ENCODE results near the gene EEA1. TPM values are rescaled to one million over a fixed set of nuclear protein-coding genes. Genes with fewer than 3 reads are reported as not detected.

EEA1 gene
- total RNA-seq, 1 experiment from 2014 or later = 68.9 TPM

DNA sequence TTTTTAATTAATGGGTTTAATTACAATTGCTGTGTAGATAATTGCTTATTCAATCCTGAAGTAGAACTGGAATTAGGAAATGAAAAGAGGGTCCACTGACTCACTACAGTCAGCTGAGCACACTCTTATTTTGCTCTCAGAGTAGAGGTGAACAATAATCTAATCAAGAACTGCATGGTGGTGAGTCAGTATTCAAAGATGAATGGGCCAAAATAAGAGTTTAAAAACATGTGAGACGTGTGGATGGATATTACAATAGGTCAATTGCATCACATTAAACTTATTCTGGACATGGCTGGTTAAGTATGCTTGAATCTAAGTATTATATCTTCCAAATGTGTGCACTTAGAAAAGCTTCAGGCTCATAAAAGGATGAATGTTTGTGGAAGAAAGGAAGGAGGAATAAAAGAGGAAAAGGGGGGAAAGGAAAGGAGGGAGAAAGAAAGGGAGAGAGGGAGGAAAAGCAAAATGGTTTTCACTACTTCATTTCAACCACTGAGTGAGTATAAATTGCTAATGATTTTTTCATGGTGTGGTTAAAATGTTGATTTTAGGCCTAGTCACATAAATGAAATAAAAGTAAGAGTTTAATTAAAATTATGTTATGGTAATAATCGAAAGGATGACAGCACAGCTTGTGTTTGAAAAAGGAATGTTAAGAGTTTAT lies 27.0 kb upstream of the EEA1 start:
- Mint-ChIP-seq H3K4me3 (ENCODE audit: unreplicated experiment) (no peak overlapping the region), H3K4me1 (ENCODE audit: low read depth, unreplicated experiment) (no peaks in the 10 kb centered on the region), H3K27me3 (ENCODE audit: insufficient read depth, unreplicated experiment) (no peaks in the 10 kb centered on the region), H3K27ac (ENCODE audit: unreplicated experiment) (no peak overlapping the region), H3K36me3 (ENCODE audit: insufficient read depth, unreplicated experiment) (peaks cover 11% of the 10 kb centered on the region), H3K9me3 (ENCODE audit: unreplicated experiment) (peaks cover 46% of the 10 kb centered on the region)
- H3K4me3 ChIP-seq (ENCODE audit: low read depth, low read length) = no peak overlapping the region
- ChIA-PET POLR2A (no interaction called here), CTCF (no interaction called here)
- intact Hi-C loops (cut with micrococcal nuclease; ENCODE audit: unreplicated experiment) = no loop called here
- TF ChIP-seq, protein P1, sequence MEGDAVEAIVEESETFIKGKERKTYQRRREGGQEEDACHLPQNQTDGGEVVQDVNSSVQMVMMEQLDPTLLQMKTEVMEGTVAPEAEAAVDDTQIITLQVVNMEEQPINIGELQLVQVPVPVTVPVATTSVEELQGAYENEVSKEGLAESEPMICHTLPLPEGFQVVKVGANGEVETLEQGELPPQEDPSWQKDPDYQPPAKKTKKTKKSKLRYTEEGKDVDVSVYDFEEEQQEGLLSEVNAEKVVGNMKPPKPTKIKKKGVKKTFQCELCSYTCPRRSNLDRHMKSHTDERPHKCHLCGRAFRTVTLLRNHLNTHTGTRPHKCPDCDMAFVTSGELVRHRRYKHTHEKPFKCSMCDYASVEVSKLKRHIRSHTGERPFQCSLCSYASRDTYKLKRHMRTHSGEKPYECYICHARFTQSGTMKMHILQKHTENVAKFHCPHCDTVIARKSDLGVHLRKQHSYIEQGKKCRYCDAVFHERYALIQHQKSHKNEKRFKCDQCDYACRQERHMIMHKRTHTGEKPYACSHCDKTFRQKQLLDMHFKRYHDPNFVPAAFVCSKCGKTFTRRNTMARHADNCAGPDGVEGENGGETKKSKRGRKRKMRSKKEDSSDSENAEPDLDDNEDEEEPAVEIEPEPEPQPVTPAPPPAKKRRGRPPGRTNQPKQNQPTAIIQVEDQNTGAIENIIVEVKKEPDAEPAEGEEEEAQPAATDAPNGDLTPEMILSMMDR (IDR thresholded peaks at IDR 0.05; ENCODE audit: insufficient read depth in 1 of 2, low read depth in 1 of 2, low read length in 1 of 2, severe bottlenecking in 1 of 2, unreplicated experiment in 1 of 2) = no peak
- no peaks in the 10 kb centered on the region; the same call in 1 of the 2 replicates for H3K36me3 ChIP-seq (ENCODE audit: control insufficient read depth, insufficient read depth, low read length)
- H3K27me3 ChIP-seq (replicated peaks; ENCODE audit: control insufficient read depth, insufficient read depth, low read length) = no peaks in the 10 kb centered on the region
- H3K4me1 ChIP-seq = no peaks in the 10 kb centered on the region
- DNase-seq = no peak
- BruUV-seq (replicated peaks) = no TSS peak
- H3K9me3 ChIP-seq = peaks cover 46% of the 10 kb centered on the region

DNA sequence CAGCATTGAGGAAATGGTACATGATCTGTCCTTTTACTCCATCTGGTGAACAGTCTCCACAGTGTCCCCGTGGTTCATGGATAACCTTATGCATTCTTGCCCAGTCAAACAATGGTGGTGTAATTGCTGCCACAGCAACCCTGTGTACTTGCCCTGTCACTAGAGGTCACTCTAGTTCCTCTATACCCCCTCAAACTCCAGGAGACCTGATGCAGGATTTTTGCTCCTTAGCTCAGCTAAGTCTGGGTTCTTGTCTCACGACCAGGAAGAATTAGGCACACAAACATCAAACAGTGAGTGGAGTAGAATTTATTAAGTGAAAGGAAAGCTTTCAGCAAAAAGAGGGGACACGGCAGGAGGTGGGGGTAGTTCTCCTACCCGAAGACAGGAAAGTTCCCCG lies 24.7 kb upstream of the EEA1 start:
- CTCF ChIA-PET = no interaction called here
- peaks cover 46% of the 10 kb centered on the region for H3K9me3 Mint-ChIP-seq (ENCODE audit: unreplicated experiment)

DNA sequence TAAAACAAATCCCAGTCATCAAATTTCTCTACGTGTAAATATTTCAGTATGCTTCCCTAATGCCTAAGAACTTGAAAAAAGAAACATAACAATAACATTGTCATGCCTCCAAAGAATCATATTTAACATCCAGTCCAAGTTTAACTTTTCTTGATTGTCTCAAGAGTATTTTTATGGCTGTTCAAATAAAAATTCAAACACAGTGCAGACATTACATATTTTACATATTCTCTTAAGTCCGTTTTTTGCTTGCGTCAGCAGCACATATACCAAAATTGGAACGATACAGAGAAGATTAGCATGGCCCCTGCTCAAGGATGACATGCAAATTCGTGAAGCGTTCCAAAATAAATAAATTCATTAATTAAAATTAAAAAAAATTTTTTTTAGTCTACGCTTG lies 23.3 kb upstream of the EEA1 start:
- no peaks in the 10 kb centered on the region for H3K27me3 ChIP-seq (replicated peaks; ENCODE audit: control insufficient read depth, insufficient read depth, low read length)
- H3K9me3 ChIP-seq = peaks cover 36% of the 10 kb centered on the region
- Mint-ChIP-seq H3K9me3 (ENCODE audit: unreplicated experiment) (peaks cover 42% of the 10 kb centered on the region), H3K36me3 (ENCODE audit: insufficient read depth, unreplicated experiment) (peaks cover 15% of the 10 kb centered on the region), H3K27ac (ENCODE audit: unreplicated experiment) (no peak overlapping the region), H3K4me3 (ENCODE audit: unreplicated experiment) (no peak overlapping the region), H3K4me1 (ENCODE audit: low read depth, unreplicated experiment) (no peaks in the 10 kb centered on the region), H3K27me3 (ENCODE audit: insufficient read depth, unreplicated experiment) (no peaks in the 10 kb centered on the region)
- TF ChIP-seq, protein P1 (IDR thresholded peaks at IDR 0.05; ENCODE audit: insufficient read depth in 1 of 2, low read depth in 1 of 2, low read length in 1 of 2, severe bottlenecking in 1 of 2, unreplicated experiment in 1 of 2) = no peak
- no peak overlapping the region for H3K4me3 ChIP-seq (ENCODE audit: low read depth, low read length)
- no peak for DNase-seq
- ChIA-PET CTCF (interaction anchor here (0.6 kb wide), 1 partner anchor 69 kb away, joined by 4 read pairs; no protein-coding TSS in a partner anchor), POLR2A (no interaction called here)
- H3K36me3 ChIP-seq (ENCODE audit: control insufficient read depth, insufficient read depth, low read length) = no peaks in the 10 kb centered on the region; the same call in 1 of the 2 replicates
- peaks cover 5% of the 10 kb centered on the region for H3K4me1 ChIP-seq
- BruUV-seq (replicated peaks) = no TSS peak
- intact Hi-C loops (cut with micrococcal nuclease; ENCODE audit: unreplicated experiment) = no loop called here

More for the DNA sequence above, 24.7 kb upstream of the EEA1 start:
- no peak for DNase-seq
- Histone ChIP-seq H3K27me3 (replicated peaks; ENCODE audit: control insufficient read depth, insufficient read depth, low read length) (no peaks in the 10 kb centered on the region), H3K9me3 (peaks cover 46% of the 10 kb centered on the region), H3K36me3 (ENCODE audit: control insufficient read depth, insufficient read depth, low read length) (no peaks in the 10 kb centered on the region; the same call in 1 of the 2 replicates), H3K4me1 (peaks cover 5% of the 10 kb centered on the region), H3K4me3 (ENCODE audit: low read depth, low read length) (no peak overlapping the region)
- Mint-ChIP-seq H3K27ac (ENCODE audit: unreplicated experiment) (no peak overlapping the region), H3K4me3 (ENCODE audit: unreplicated experiment) (no peak overlapping the region), H3K36me3 (ENCODE audit: insufficient read depth, unreplicated experiment) (peaks cover 19% of the 10 kb centered on the region), H3K27me3 (ENCODE audit: insufficient read depth, unreplicated experiment) (no peaks in the 10 kb centered on the region), H3K4me1 (ENCODE audit: low read depth, unreplicated experiment) (no peaks in the 10 kb centered on the region)
- BruUV-seq (replicated peaks) = no TSS peak
- TF ChIP-seq, protein P1 (IDR thresholded peaks at IDR 0.05; ENCODE audit: insufficient read depth in 1 of 2, low read depth in 1 of 2, low read length in 1 of 2, severe bottlenecking in 1 of 2, unreplicated experiment in 1 of 2) = no peak
- POLR2A ChIA-PET = no interaction called here
- intact Hi-C loops (cut with micrococcal nuclease; ENCODE audit: unreplicated experiment) = no loop called here
